Omental fat pad (tissue), 4 donors: Measurements from ENCODE around the gene MAST4. TPM values are rescaled to one million over a fixed set of nuclear protein-coding genes. Genes with fewer than 3 reads are reported as not detected.

ENCODE experiments used
- ATAC-seq: fragments of 150-250 bp; one replicate; pipeline ENCODE4 v1.9.1; 2016; ENCODE audit warnings: mild to moderate bottlenecking, moderate library complexity; ENCODE audit not compliant: low FRiP score
- DNase-seq: peaks from one replicate; pipeline ENCODE4 v3.0.0-alpha.2; 2019; ENCODE audit warnings: low spot score
- CTCF ChIP-seq, 3 donors: fragments of 450-650 bp; IDR thresholded peaks; one replicate each; pipeline ENCODE4 v1.5.1; 2016 to 2017; ENCODE audit warnings: antibody characterized with exemption in 3 of 3, mild to moderate bottlenecking in 3 of 3, moderate library complexity in 2 of 3
- total RNA-seq, 4 donors: library from RNA; depleted of rRNA; stranded (reverse); fragments of >200 nt; gene quantifications; one replicate each; pipeline ENCODE4 v1.1.0, GENCODE V29; 2016

Gene MAST4
- total RNA-seq, 4 donors from 2014 or later: 52.2 to 76.8 (median 57.3) TPM

GRCh38 chr5:66720780-66721179 lies 124.6 kb downstream of the MAST4 start:
- TF ChIP-seq CTCF (IDR thresholded peaks at IDR 0.05): no peak
- ATAC-seq (no peak), DNase-seq (no peak)

- ATAC-seq: no peak
- TF ChIP-seq CTCF (IDR thresholded peaks at IDR 0.05): no peak
These were observed 126.5 kb downstream of the MAST4 start for GRCh38 chr5:66722686-66723085.

GRCh38 chr5:66724349-66725139 lies 128.4 kb downstream of the MAST4 start:
- DNase-seq (no peak), ATAC-seq (no peak)
- no peak for TF ChIP-seq CTCF (IDR thresholded peaks at IDR 0.05)

More at GRCh38 chr5:66722686-66723085, 126.5 kb downstream of the MAST4 start:
- no peak for DNase-seq

- ATAC-seq: no peak
- no peak for DNase-seq
- TF ChIP-seq CTCF (IDR thresholded peaks at IDR 0.05): no peak
These were observed 131.4 kb downstream of the MAST4 start for GRCh38 chr5:66727630-66728029.

GRCh38 chr5:66728049-66728448 lies 131.9 kb downstream of the MAST4 start:
- no peak for ATAC-seq
- no peak for TF ChIP-seq CTCF (IDR thresholded peaks at IDR 0.05)
- no peak for DNase-seq

- no peak for ATAC-seq
- no peak for TF ChIP-seq CTCF (IDR thresholded peaks at IDR 0.05)
- no peak for DNase-seq
These were observed 140.9 kb downstream of the MAST4 start for GRCh38 chr5:66737096-66737495.

GRCh38 chr5:66738136-66738535 lies 141.9 kb downstream of the MAST4 start:
- no peak for DNase-seq
- no peak for ATAC-seq
- TF ChIP-seq CTCF (IDR thresholded peaks at IDR 0.05): no peak
